Epithelial cell of esophagus (primary cell): ENCODE results near the gene INHA.

Experiments used
- DNase-seq: peaks from one replicate; pipeline ENCODE4 v3.0.0; 2010; ENCODE audit warnings: low read depth
- H3K4me3 ChIP-seq: 2 replicates; pipeline ENCODE4 v1.5.1; 2011; ENCODE audit warnings: mild to moderate bottlenecking, low read length, control low read depth
- CTCF ChIP-seq: IDR thresholded peaks from 2 replicates; pipeline ENCODE4 v1.5.1; 2011; ENCODE audit warnings: low read depth, mild to moderate bottlenecking, low read length, control low read depth, inconsistent platforms; ENCODE audit not compliant: insufficient read depth; ENCODE audit errors: missing control alignments

INHA gene

GRCh38 chr2:219570194-219570923 is 1.8 kb upstream of the INHA start:
- peak; percentile 40 for DNase-seq
- TF ChIP-seq CTCF, result no peak
- H3K4me3 ChIP-seq, result peak overlapping the region; percentile 50

- no peak for TF ChIP-seq CTCF
- H3K4me3 ChIP-seq, result peak overlapping the region; percentile 50
- DNase-seq, result no peak
These were observed 1.2 kb upstream of the INHA start for GRCh38 chr2:219570924-219571310.

GRCh38 chr2:219571311-219572236 is 536 bp upstream of the INHA start, which contains the start of gene OBSL1:
TSS of gene OBSL1 (minus strand) at chr2:219571539. CDS start at chr2:219571232, 307 bp downstream.
- peak; percentile 80 for DNase-seq
- H3K4me3 ChIP-seq, result peak within 1 kb of the TSS; percentile 50
- TF ChIP-seq CTCF, result no peak

DNA sequence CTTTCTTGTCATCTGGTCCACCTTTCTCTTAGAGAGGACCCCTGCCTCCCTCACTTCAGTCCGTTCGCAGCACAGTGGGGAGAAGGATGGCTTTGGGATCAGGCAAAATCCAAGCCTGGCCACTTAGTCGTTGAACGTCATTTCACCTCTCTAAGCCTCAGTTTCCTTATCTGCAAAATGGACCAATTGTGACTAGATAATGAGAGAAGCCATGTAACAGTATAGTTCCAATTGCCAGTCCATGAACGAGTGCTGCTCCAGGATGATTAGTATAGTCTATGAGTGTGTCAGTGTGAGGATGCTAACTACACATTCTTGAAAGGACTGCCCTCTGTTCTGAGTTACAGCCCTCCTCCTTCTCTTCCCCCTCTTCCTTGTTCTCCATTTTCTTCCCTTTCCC is 1.1 kb downstream of the INHA start:
- no peak for TF ChIP-seq CTCF
- no peak for DNase-seq
- no peak overlapping the region for H3K4me3 ChIP-seq

DNA sequence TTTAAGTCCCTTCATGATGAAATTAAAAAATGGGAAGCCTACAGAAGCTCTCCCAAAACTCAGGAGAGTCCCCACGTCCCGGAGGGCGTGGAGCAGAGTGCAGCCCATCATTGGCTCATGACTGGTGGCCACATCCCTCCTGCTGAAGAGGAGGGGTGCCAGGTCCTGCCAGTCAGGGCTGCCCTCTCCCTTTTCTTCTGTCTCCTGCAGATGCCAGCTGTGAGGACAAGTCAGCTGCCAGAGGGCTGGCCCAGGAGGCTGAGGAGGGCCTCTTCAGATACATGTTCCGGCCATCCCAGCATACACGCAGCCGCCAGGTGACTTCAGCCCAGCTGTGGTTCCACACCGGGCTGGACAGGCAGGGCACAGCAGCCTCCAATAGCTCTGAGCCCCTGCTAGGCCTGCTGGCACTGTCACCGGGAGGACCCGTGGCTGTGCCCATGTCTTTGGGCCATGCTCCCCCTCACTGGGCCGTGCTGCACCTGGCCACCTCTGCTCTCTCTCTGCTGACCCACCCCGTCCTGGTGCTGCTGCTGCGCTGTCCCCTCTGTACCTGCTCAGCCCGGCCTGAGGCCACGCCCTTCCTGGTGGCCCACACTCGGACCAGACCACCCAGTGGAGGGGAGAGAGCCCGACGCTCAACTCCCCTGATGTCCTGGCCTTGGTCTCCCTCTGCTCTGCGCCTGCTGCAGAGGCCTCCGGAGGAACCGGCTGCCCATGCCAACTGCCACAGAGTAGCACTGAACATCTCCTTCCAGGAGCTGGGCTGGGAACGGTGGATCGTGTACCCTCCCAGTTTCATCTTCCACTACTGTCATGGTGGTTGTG is 2.6 kb downstream of the INHA start:
- no peak for TF ChIP-seq CTCF
- no peak overlapping the region for H3K4me3 ChIP-seq
- DNase-seq, result no peak
